HG03045 (cell line): ENCODE measurements around the gene SCNM1.

Source experiments
- ATAC-seq: cut with Tn5 transposase; IDR thresholded peaks from one replicate; pipeline ENCODE4 v1.9.1; 2021; ENCODE audit warnings: mild to moderate bottlenecking, moderate library complexity; ENCODE audit not compliant: unreplicated experiment

SCNM1 gene, protein sequence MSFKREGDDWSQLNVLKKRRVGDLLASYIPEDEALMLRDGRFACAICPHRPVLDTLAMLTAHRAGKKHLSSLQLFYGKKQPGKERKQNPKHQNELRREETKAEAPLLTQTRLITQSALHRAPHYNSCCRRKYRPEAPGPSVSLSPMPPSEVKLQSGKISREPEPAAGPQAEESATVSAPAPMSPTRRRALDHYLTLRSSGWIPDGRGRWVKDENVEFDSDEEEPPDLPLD

DNA sequence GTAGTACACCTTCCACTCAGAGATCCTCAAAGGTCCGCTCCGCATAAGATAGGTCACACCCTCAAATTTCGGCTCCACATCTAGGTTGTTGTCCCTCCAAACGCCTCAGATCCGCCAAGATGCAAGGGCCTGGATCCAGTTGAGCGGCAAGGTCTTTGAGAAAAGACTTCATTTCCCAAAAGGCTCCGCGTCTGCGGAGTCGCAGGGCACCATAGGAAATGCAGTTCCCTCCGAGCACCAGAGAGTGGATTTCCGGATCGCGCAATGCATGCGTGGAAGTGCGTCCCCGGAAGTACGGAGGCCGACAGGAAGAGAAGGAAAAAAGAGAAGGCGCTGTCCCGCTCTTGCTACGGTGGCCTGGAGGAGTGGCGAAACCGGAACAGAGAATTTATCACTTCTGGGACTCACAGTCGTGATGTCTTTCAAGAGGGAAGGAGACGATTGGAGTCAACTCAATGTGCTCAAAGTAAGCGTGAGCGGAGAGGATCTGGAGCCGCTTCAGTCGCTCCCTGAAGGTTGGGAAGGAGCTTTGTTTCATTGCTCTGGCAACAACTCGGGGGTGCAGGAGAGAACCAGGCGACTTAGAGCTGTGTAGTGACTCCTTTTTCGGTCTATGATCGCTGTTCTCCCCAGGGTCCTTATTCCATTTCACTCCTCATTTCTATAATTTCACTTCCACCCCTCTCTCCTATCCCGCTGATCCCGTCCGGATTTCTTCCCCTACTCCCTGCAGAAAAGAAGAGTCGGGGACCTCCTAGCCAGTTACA, at the start of gene SCNM1, which contains the start of gene LYSMD1:
SCNM1 (plus strand) TSS at position 407 of the 767 bp plus-strand sequence; CDS start at position 416, 9 bp downstream.
LYSMD1 (minus strand) TSS at position 165 of the 767 bp plus-strand sequence. CDS start 644 bp downstream, outside the sequence.
- ATAC-seq: peak; percentile 86

DNA sequence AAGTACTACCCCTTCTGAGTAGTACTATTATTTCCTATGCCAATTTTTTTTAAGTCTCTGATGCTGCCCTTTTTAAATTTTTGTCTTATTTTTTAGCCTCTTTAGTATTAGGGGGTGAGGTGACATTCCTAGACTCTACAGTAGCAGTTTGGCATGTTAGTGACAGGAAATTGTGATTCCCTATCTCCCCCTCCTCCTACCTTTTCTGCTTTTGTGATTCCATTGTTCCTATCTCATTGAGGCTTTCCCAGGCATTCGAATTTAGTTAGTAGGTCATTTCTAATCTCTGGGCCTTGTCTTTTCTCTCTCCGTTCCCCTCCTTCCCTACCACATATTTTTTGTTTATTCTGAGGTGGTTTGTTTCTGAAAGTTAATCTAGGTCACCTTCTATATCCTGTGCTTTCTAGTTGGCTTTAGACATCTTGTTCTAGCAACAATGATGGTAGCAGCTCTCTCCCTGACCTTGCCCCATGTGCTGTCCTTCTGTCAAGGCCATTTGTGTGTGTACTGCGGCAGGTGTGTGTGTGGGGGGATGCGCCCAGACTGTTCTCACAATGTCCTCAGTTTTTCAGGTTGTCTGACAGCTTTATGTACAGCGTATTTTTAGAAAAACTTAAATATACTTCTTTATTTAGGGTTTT, 41.1 kb upstream of the SCNM1 start:
- ATAC-seq: no peak

DNA sequence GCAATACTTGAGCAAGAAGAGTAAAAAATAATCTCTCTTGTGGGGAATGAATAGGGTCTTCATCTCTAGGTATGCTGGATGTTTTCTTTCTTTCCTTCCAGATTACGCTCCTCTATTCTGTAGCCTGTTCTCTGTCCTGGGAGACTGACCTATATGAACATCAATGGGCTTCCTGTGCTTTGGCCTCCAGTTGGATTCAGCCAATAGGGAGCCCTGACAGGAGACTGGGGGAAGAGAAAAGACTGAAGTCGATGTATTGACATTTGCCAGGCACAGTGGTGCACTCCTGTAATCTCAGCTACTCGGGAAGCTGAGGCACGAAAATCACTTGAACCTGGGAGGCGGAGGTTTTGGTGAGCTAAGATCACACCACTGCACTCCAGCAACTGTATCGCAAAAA, 37.1 kb upstream of the SCNM1 start:
- no peak for ATAC-seq

DNA sequence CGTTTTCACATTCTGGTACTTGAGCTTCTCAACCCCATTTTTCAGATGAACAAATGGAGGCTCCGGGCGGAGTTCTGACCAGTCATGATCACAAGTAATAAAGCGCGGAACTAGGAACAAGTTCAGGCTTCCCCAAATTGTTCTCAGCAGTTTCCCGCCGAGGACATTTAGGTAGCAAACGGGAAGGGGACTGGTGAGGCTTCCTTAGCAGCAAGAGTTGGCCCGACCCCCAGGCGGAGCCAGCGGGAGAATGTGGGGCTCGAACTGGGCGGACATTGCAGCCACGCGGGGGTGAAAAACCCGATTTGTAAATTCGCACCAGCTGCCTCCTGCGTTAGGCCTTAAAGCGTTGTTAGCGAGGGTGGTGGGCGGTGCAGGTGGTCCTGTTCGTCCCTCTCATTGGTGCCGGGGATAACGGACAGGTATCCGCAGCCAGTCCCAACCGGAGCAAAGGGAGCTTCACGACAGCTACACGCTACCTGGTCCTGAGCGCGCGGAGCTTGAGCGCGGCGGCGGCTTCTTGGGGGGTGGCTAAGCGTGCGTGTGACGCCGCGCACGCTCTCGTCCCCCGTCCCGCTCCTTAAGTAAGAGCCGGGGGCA, 34.9 kb upstream of the SCNM1 start:
- ATAC-seq: no peak

DNA sequence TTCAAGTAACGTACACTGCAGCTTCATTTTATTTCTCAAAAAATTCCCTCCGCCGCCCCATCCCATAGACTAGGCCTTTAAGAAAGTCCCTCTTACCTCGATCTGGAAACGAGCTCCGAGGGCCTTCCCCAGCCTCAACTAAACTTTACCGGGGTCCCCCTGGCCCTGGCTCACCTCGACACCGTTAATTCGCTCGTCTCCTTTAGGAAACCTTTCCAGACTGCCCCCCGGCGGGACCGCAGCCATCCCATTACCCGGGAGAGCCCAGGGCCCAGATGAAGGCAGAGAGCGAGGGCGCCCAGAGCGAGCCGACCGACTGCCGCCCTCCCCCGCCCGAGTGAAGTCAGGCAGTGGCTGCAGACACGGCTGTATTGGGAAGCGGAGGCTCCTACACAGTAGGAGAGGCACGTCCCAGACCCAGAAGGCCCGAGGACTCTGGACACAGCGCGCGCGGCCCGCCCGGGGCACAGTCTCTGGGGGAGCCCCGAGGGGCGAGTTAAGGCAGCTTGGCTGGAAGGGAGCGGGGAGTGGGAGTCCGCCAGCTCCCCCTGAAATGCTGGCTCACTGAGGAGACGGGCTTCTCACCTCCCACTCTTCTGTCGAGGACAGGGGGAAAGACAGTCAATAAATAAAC, 34.1 kb upstream of the SCNM1 start:
- no peak for ATAC-seq

DNA sequence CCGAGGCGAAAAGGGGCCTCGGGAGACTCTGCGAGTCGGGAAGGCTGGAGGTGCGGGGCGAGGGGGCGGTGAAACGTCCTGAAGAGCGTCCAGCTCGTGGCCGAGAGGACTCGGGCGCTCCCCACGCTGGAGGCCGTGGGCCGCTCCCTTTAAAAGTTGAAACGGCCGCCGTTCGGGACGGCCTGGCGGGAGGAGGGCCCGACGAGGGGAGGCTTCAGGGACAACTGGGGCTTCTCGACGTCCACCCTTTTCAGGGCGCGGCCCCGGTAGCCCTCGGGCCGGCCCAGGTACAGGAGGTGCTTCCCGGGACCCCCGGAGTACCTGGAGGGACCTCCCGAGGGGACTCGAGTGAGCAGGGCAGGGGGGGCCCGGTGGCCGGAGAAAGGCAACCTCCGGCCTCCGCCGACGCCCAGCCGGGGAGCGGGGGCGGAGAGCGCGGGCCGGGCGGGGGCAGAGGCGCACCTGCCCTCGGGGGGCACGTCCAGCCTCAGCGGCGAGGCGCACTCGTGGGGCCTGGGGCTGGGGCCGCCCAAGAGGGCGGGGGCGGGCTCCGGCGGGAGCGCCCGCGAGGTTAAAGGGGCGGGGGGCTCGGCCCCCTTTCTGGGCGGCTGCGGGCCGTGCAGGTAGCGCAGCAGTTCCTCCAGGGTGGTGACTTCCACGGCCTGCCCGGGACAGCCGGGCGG, 33.5 kb upstream of the SCNM1 start:
- ATAC-seq: no peak

DNA sequence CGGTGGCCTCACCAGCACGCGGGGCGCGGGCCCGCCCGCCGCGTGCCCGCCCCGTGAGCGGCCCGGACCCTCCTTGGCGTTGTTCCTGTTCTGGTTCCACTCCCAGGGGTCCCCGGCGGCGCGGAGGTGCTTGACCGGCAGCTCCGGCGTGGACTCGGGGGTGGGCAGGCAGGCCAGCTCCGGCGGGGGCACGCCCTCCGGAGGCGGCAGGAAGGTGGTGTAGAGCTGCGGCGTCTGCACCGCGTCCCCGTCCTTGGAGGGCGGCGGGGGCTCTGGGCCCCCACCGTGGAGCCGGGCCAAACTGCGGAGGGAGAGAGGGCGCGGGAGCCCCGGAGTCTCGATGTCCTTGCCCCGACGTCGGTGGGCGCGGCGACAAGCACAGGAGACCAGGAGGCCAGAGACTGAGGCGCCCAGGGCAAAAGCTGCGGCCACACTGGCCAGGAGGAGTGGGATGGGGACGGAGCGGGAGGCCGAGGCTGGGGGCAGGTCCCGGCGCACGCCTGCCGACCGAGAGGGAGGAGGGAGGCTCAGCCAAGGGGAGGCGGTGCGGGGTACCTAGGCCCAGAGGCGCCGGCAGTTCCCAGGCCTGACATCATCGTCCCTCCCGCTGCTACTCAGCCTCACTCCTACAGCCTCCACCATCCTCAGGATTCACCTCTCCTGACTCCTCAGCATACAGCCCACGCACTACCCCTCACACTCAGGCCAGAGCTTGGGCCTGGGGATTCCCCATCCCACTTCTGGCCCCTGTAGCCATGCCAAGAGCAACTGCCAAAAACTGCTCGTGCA, 32.7 kb upstream of the SCNM1 start:
- ATAC-seq: no peak

DNA sequence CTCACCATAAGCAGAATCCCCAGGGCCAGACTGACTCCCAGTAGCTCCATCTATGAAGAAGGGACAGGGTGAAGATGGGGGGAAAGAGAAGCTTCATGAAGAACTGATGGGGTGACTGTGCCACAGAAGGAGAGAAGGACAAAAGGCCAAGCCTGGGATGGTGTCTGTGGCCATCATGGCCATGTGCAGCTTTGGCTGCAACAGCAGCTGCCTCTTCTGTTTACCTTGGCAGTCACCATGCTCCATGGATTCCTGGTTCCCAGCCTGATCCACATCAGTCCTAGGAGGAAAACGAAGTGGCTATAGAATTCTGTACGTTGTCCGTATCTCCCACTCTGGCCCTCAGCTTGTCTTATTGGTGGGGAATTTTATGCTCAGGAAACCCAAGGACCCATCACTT, 31.5 kb upstream of the SCNM1 start:
- no peak for ATAC-seq

DNA sequence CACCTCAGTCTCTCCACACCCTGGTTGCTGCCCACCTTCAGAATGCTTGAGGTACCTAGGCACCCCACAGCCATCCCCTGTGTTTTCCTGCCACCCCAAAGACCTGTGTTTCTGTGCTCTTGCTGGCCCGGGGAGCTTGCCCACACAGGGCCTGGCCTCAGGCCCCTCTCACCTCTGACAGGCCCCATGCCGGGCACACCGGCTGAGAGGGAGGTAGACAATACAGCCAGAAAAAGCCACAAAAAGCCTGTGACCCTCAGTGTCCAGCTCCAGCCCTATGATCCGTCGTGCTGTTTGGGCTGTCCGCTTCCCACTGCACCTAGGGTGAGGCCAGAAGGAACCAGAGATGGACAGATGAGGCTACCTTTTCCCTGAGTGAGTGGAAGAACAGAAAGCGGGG, 31.0 kb upstream of the SCNM1 start:
- no peak for ATAC-seq

DNA sequence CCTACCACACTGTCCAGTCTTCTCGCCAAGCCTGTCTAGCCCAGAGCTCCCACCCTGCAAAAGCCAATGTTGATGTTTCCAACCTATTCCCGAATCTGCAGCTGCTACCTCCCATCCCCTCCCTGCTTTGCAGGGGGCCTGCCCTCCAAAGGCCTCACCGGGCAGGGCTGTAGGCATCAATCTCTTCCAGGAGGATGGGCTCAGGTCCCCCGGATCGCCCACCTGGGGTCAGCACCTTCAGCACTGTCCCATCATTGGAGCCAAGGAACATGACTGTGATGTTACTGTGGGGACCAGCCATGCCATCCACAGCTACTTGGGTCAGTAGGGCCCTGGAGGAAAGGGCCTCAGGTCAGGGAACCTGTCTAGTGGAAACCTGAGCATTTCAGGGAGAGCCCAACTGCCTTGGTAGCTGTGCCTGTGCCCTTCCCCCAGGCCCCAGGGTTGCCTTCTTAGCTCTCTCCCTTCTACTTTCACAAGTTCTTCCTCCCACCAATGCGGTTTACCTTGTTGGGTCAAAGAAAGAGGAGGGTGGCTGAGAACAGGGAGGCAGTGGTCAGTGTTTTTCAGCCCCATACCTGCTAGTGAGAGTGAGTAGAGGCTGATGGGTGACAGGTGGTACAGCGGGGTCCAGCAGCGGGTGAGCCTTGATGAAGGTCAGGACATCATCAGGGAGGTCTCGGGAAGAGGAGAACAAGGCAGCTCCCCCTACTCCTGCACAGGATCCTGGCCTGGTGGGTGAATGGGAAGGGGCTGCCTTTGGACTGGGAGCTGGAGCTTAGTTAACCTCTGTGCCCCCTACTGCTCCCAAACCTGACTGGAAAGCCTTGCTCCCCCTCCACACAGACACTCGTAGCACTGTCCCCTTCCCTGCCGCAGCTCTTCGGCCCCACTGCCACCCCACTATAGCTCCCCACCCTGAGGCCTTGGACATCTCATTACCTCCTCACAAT, 30.2 kb upstream of the SCNM1 start:
- ATAC-seq: no peak

DNA sequence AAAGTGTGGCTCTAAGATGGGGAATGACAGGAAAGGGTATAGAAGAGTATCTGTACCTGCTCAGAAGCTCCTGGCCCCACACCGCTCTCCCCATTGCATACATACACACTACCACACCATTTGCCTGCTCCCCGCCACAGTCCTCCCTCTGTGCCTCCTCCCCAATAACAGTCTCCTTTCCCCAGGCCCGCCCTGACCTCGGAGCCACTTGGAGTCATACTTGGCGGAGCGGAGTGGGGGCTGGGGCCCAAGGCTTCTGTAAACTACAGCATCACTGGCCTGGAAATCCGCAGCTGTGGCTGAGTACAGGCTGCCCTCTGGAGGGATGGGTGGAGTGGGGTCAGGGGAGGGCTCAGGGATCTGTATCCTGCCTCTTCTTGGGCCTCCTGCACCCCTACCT, 28.2 kb upstream of the SCNM1 start:
- no peak for ATAC-seq

DNA sequence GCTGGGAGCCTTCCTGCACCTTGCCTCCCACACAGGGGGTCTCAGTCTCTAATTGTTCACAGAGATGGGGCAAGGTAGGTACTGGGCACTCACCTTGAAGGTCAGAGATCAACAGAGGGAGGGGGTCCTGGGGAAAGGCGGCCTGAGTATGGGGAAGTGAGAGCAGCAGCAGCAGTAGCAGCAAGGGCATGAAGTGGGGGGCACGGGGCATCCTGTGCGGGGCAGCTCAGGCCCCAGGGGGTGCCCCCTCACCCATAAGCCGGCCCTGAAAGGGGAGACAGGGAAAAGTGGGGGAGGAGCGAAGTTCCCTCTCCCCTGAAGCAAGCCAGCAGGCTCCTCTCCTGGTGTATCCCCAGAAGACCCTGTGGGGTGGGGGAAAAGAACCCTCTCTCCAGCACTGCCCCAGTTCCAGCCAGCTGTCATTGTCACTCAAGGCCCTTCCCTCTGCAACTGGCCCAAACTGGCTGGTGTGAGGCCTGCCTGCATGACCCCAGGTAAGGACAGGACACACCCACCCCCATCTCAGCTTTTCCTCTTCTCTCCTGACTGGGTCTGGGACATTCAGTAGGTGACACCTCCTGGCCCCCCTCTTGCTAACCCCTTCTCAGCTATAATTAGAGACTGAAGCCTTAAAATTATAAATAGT, 23.4 kb upstream of the SCNM1 start:
- ATAC-seq: no peak

DNA sequence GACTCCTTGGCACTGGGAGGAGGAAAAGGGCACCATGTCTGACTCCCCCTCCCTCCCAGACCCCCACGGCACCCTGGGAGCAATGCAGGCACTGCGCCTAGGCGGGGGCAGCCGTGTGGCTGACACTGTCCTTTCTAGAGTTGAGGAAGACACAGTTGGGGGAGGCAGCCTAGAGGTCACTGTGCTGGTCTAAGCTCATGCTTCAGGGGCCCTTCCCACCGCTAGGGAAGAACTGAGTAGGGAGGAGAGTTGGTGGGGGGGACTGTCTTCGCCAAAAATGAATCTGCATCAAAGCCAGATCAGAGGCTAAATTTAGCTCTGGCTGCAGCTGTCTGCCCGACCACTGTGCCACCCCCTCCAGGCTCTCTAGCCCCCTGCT, 22.9 kb upstream of the SCNM1 start:
- ATAC-seq: no peak

DNA sequence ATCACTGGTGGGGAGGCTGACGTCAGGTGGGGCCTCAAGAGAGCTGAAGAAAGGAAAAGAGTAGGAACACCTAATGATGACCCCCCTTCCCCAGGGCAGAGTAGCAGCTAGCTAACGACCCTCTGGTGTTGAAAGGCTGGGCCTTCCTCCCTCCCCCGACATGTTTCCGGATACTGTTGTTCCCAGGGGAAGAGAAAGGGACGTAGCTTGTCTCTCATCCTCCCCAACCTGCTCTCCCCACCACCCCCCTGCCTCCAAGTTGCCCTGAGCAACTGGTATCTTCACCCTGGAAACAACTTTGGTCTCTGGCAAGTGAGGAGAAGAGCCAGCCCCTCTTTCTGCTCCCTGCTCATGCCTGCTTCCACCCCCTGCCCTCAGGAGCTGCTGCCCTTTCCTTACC, 22.0 kb upstream of the SCNM1 start:
- ATAC-seq: no peak

DNA sequence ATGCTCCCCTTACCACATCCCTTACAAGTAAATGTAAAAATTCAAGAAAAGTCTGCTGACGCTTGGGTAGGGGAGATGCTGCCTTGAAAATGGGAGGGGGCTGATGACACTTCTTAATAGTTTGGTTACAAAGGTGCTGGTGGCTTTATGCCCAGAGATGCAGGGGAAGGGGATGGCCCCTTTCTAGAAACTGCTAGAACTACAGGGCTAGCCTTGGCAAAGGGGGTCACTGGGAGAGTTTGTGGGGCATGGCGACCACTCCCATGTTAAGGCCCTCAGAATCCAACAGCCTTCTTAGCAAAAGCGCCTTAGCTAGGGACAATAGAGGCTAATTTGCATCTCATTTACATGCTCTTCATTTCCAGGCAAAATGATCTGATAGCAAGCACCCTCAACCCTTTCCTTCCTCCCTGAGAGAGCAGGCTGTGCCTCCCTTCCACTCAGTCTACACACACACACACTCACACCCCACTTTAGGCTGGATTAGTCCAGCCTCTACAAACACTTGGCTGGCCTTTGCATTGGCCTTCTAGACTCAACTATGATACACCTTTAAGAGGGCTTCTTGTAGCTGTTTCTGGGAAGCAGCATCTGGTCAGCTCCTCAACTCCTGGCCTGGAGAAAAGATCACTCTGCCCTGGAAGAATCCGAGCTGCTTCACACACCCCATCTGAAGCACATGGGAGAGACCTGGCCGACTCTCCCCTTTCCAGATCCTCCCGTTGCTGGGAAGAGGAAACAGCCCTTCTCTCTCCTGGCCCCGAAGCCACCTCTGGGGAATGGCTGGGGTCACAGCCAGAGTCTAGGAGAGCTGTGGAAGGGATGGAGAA, 21.3 kb upstream of the SCNM1 start:
- ATAC-seq: no peak

DNA sequence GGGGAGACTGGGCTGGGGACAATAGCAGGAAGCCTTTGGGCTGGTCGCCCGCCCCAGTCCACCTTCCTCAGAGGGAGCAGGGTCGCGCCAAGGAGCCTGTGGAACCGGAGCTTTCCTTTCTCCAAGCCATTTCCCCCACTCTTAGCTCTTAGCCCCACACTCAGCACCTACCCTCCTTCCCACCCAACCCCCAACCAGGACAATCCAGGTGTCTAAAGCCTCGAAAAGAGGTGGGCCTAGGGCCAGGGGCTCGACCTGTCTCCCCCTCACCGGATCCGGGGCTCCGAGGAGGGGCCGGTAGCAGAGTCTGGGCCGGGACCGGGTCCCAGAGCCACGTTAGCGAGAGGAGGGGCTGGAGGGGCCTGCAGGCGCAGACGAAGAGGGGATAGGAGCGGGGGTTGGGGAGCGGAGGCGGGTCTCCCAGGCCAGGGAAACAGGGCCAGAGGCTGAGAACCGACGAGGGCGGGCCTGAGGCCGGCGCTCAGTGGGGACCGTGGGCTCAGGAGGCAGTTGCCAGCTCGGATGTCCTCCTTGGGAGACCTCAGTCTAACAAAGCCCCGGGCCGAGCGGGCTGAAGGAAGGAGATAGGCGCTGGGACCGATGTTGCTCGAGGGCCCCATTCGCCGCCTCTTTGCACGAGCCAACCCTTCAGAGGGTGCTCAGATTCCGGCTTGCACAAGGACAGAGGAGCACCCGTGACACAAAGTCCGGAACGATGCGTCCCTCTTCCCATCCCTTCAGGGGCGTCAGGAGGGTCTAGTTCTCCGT, 20.5 kb upstream of the SCNM1 start:
- ATAC-seq: no peak

DNA sequence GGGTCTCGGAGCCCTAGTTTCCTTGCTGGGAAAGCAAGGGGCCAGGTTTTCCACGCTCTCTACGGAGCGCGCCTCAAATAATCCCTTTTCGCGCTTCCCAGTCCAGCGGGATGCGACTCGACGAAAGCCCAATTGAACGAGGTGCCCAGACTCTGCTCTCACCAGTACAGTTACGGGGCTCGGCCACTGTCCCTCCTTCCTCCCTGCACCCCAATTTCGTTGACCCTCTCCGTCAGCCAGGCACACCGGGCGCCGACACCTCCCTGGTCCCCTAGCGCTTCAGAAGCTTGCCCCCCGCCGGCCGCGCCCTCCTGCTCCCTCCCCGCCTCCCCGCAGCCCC, 19.9 kb upstream of the SCNM1 start:
- ATAC-seq: no peak
